ENCODE results near the gene SLC25A18.

Gene SLC25A18

GRCh38 chr22:17548756-17549035 lies 14.6 kb upstream of the SLC25A18 start:
- ChIA-PET CTCF (interaction anchor here (1.4 kb wide), 1 partner anchor 10 kb away, joined by 5 read pairs; no protein-coding TSS in a partner anchor), POLR2A (no interaction called here)
- no peak for DNase-seq (ENCODE audit: extremely low spot score)
- TF ChIP-seq, protein P1, sequence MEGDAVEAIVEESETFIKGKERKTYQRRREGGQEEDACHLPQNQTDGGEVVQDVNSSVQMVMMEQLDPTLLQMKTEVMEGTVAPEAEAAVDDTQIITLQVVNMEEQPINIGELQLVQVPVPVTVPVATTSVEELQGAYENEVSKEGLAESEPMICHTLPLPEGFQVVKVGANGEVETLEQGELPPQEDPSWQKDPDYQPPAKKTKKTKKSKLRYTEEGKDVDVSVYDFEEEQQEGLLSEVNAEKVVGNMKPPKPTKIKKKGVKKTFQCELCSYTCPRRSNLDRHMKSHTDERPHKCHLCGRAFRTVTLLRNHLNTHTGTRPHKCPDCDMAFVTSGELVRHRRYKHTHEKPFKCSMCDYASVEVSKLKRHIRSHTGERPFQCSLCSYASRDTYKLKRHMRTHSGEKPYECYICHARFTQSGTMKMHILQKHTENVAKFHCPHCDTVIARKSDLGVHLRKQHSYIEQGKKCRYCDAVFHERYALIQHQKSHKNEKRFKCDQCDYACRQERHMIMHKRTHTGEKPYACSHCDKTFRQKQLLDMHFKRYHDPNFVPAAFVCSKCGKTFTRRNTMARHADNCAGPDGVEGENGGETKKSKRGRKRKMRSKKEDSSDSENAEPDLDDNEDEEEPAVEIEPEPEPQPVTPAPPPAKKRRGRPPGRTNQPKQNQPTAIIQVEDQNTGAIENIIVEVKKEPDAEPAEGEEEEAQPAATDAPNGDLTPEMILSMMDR (IDR thresholded peaks at IDR 0.05; ENCODE audit: control extremely low read depth, extremely low read depth, low read depth, missing control alignments), result no peak

- no peak for DNase-seq (ENCODE audit: extremely low spot score)
- TF ChIP-seq, protein P1 (IDR thresholded peaks at IDR 0.05; ENCODE audit: control extremely low read depth, extremely low read depth, low read depth, missing control alignments), result no peak
- POLR2A ChIA-PET, result no interaction called here
- CTCF ChIA-PET, result interaction anchor here (1.4 kb wide), 1 partner anchor 9 kb away, joined by 5 read pairs; no protein-coding TSS in a partner anchor
Measured at GRCh38 chr22:17549183-17549582, 14.1 kb upstream of the SLC25A18 start.

DNA sequence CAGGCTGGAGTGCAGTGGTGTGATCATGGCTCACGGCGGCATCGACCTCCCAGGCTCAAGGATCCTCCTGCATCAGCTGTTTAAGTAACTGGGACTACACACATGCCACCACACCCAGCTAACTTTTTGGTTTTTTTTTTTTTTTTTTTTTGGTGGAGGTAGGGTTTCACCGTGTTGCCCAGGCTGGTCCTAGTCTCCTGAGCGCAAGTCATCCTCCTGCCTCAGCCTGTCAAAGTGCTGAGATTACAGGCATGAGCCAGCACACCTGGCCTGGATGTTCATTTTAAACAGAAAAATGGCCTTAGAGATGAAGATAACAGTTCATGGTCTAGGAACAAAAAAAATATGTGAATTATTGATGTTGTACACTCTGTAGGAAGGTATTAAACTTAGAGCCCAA lies 13.6 kb upstream of the SLC25A18 start:
- DNase-seq (ENCODE audit: extremely low spot score), result no peak
- TF ChIP-seq, protein P1 (IDR thresholded peaks at IDR 0.05; ENCODE audit: control extremely low read depth, extremely low read depth, low read depth, missing control alignments), result no peak
- ChIA-PET POLR2A (no interaction called here), CTCF (interaction anchor here (1.4 kb wide), 1 partner anchor 9 kb away, joined by 5 read pairs; no protein-coding TSS in a partner anchor)

GRCh38 chr22:17552737-17553136 lies 10.6 kb upstream of the SLC25A18 start:
- DNase-seq (ENCODE audit: extremely low spot score), result no peak
- POLR2A ChIA-PET, result no interaction called here
- TF ChIP-seq, protein P1 (IDR thresholded peaks at IDR 0.05; ENCODE audit: control extremely low read depth, extremely low read depth, low read depth, missing control alignments), result no peak
- CTCF ChIA-PET, result interaction anchor here (1.3 to 1.5 kb wide), 3 partner anchors 10 to 523 kb away, joined by 3 to 5 read pairs (median 3); no protein-coding TSS in a partner anchor

GRCh38 chr22:17554814-17555213 lies 8.5 kb upstream of the SLC25A18 start:
- TF ChIP-seq, protein P1 (IDR thresholded peaks at IDR 0.05; ENCODE audit: control extremely low read depth, extremely low read depth, low read depth, missing control alignments), result no peak
- POLR2A ChIA-PET, result no interaction called here
- DNase-seq (ENCODE audit: extremely low spot score), result no peak
- CTCF ChIA-PET, result interaction anchor here (0.9 to 1.5 kb wide), 2 partner anchors 16 to 522 kb away, joined by 3 to 6 read pairs; no protein-coding TSS in a partner anchor

GRCh38 chr22:17559188-17559587 lies 4.1 kb upstream of the SLC25A18 start:
- TF ChIP-seq, protein P1 (IDR thresholded peaks at IDR 0.05; ENCODE audit: control extremely low read depth, extremely low read depth, low read depth, missing control alignments), result no peak
- ChIA-PET CTCF (interaction anchor here (0.7 to 3.4 kb wide), 29 partner anchors 8 to 517 kb away, joined by 3 to 25 read pairs (median 5); partner anchors contain the start of gene MICAL3), POLR2A (no interaction called here)
- no peak for DNase-seq (ENCODE audit: extremely low spot score)

Data from GM10248 (cell line).